ENCODE data around the gene MRTFA.
"Not testable (repeated sequence)": the region's sequence is repeated elsewhere in the genome, so short reads cannot be mapped to it uniquely, and the experiment has no call there.

MRTFA gene

DNA sequence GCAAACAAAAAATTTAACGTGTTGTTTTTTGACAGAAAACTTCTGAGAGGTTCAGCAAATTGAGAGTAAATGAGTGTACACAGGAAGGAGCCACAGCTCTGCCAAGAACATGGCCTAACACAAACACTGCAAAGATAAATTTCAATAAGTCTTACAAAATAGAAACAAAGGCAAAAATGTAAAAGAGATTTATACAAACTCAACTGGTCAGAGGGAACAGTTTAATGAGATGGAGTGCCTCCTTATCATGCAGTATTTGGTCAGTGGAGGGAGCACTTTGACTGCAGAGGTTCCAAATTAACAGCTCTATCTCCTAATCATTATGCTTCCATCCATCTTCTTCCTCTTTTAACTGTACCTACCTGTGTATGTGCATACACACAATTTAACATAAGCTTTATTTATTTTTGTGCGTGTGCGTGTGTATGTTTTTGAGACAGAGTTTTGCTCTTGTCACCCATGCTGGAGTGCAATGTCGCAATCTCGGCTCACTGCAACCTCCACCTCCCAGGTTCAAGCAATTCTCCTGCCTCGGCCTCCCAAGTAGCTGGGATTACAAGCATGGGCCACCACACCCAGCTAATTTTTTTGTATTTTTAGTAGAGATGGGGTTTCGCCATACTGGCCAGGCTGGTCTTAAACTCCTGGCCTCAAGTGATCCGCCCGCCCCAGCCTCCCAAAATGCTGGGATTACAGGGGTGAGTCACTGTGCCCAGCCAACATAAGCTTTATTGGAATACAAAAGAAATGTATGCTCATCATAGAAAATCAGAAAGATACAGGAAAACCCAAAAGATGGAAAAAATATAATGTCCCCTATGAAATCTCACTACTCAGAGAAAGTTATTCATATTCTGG is 111.9 kb downstream of the MRTFA start:
- no peak for DNase-seq (ENCODE audit: low read depth, low spot score)

GRCh38 chr22:40522141-40522540 is 114.4 kb downstream of the MRTFA start:
- no peak for DNase-seq (ENCODE audit: low read depth, low spot score)

- DNase-seq (ENCODE audit: low read depth, low spot score): no peak
Measured at GRCh38 chr22:40521046-40521445, 115.5 kb downstream of the MRTFA start.

DNA sequence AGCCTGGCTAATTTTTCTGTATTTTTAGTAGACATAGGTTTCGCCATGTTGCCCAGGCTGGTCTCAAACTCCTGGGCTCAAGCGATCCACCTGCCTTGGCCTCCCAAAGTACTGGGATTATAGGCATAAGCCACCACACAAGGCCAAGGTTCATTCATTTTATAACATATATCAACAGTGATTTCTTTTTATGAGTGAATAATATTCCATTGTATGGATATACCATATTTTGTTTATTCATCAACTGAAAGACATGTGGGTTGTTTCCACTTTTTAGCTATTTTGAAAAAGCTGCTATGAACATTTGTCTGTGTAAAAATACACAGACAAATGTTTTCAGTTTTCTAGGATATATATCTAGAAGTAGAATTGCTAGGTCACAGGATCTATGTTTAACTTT is 116.0 kb downstream of the MRTFA start:
- DNase-seq (ENCODE audit: low read depth, low spot score): no peak

GRCh38 chr22:40519948-40520331 is 116.6 kb downstream of the MRTFA start:
- no peak for DNase-seq (ENCODE audit: low read depth, low spot score)

DNA sequence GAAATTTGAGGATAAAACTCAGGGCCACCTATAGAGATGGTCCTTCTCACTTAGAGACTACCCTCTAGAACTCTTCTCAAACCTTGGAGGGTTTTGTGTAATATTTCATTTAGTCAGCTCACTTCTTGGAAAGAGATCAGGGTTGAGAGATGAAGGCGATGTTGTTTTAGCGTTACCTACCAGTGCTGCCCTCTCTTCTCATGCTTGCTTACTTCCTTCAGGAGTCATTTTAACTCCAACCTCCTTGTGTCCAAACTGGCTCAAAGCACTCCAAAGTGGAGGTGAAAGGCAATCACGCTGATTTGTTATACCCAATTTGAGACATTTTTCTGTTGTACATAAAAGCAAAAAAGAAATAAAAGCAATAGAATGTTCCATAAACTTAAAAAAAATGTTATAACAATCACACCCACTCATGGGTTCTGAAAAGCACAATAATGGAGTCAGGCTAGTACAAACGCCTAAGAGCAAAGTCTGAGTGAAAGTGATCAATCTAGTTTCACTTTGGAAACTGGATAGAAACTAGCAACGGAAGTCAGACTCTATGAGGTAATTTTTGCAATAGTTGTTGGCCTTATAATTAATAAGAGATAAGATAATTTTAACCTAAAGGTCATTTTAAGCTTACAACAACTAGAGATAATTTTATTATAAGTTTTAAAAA is 117.1 kb downstream of the MRTFA start:
- no peak for DNase-seq (ENCODE audit: low read depth, low spot score)

- DNase-seq (ENCODE audit: low read depth, low spot score): no peak
Measured at GRCh38 chr22:40518840-40519239, 117.7 kb downstream of the MRTFA start.

GRCh38 chr22:40517631-40518030 is 118.9 kb downstream of the MRTFA start:
- peak; percentile 48 for DNase-seq (ENCODE audit: low read depth, low spot score)

DNA sequence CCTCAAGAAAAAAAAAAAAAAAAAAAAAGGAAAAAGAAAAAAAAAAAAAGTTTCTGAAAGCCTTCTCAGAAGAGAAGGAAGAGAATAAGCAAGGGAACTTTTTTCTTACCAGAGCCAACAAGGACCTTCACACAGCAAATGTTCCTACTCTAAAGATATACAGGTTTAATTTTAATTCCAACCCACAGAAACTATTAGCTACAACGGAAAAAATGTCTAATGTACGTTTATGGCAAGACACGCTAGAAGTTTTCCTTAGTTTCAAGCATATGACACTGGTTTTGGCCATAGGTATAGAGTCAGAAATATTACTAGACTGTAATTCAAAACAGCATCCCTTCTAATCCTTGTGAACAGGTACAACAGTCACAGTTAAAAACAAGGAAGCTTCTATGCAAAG is 120.1 kb downstream of the MRTFA start:
- DNase-seq (ENCODE audit: low read depth, low spot score): no peak

DNA sequence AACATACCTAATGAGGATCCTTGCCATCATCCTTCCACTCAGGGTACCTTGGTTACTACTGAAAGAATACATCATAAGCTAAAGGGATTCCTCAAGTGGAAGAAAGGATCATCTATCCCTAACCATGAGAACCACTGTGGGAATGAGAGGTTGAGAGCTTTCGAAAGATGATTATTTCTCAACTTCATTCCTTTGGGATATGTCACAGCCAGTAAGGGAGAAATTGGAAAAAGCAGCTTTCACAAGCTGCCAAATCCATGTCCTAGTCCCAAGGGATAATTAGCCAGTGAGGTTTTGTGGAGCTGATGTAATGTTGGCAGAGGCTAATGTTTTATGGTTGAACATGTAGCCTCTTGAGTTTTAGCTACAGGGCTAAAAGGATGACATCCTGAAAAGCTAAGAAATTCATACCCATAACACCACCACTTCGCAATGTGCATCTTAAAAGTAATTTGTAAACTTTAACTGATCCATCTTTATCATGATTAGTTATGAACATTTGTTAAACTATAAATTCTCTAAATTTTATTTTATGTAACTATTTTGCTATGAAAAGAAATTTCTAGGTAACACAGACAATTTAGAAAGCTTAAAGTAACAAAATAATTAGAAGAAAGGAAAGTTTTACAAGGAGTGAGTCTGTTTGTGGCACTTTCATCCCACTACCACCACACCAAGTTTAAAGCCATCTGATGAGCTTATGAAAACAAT is 123.9 kb downstream of the MRTFA start:
- peak; percentile 97 for DNase-seq (ENCODE audit: low read depth, low spot score)

DNA sequence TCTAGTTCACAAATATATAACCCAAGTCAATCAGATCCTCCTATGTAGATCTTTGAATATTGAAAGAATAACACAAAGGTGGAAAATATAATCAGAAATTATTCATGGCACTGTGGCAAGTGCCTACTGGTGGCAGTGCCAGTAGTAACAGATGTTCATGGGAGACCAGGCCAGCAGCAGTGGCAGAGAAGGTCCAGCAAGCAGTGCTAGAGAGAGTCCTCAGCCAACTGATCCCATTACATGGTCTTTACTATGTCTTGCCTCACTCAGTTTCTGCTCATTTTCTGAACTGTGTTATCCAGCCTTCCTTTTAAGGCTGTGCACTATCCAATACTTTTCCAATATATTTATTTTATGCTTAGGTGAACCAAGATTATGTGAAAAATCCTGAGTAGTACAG is 124.9 kb downstream of the MRTFA start:
- no peak for DNase-seq (ENCODE audit: low read depth, low spot score)

DNA sequence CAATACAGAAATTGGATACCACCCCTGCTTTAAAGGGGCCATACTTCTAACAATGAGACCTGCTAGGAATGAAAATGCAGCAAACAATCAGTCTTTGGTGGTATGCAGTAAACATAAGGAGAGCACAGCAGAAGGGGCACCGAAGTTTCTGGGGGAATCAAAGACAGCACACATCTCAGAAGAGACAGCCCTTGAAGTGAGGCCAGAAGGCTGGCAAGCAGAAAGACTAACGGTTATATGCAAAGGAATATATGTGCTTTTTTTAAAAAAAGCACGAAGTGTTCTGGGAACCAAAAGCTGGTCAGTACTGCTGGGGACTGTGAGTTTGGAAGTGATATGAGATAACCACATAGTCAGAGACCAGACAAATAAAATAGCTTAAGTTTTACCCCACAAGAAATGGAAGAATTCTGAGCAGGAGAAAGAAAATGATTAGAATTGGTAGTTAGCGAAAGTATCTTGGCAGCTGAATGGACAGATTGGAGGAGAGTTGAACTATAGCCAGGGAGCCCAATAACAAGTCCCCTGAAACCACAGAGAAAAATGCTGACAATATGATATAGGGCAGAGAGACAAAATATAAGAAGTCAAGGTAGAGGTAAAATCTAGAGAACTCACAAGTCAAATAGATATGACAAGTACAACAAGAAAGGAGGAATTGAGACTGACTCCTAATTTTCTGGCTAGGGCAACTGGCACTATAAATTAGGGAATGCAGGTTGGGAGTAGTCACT is 125.7 kb downstream of the MRTFA start:
- no peak for DNase-seq (ENCODE audit: low read depth, low spot score)

DNA sequence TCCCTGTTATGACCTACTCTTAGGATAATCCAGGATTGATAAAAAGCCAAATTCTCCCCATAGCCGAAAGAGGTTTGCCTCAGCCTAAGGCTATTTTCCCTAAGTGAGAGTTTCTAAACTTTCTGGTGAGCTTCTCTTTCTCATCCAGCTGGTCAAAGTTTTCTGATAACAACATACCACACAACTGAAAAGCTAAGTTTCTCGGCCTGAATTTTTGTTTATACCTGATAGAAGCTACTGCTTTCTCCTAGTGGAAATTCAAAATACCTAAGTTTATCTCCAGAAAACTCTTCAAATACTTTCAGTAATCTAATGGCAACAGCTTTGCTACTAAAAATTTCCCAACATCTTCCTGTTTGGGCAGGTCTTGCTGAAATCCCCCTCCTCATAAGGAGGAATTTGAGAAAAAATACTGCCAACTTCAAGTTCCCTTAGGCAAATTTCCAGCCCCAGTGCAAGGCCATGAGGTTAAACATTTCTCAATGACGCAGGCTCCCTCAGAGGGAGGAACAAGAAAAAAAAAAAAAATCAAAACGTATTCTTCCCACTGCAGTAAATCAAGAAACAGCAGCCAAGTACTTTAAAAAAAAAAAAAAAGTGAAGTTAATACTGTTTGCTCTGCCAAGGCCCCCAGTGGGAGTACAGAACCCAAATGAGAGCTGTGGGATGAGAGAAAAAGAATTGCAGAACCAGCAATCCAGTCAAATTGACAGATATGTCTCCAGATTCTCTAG is 127.0 kb downstream of the MRTFA start:
- peak; percentile 91 for DNase-seq (ENCODE audit: low read depth, low spot score)

GRCh38 chr22:40508046-40508445 is 128.5 kb downstream of the MRTFA start:
- not testable (repeated sequence) for DNase-seq (ENCODE audit: low read depth, low spot score)

DNA sequence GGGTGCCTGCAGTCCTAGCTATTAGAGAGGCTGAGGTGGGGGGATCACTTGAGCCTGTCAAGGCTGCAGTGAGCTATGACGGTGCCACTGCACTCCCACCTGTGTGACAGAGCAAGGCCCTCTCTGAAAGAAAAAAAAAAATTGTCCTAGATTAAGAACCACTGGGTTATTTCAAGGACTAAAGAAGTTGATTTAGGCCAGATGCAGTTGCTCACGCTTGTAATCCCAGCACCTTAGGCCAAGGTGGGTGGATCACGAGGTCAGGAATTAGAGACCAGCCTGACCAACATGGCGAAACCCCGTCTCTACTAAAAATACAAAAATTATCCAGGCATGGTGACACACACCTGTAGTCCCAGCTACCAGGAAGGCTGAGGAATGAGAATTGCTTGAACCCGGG is 129.0 kb downstream of the MRTFA start:
- DNase-seq (ENCODE audit: low read depth, low spot score): no peak

GRCh38 chr22:40506762-40507161 is 129.8 kb downstream of the MRTFA start:
- no peak for DNase-seq (ENCODE audit: low read depth, low spot score)

DNA sequence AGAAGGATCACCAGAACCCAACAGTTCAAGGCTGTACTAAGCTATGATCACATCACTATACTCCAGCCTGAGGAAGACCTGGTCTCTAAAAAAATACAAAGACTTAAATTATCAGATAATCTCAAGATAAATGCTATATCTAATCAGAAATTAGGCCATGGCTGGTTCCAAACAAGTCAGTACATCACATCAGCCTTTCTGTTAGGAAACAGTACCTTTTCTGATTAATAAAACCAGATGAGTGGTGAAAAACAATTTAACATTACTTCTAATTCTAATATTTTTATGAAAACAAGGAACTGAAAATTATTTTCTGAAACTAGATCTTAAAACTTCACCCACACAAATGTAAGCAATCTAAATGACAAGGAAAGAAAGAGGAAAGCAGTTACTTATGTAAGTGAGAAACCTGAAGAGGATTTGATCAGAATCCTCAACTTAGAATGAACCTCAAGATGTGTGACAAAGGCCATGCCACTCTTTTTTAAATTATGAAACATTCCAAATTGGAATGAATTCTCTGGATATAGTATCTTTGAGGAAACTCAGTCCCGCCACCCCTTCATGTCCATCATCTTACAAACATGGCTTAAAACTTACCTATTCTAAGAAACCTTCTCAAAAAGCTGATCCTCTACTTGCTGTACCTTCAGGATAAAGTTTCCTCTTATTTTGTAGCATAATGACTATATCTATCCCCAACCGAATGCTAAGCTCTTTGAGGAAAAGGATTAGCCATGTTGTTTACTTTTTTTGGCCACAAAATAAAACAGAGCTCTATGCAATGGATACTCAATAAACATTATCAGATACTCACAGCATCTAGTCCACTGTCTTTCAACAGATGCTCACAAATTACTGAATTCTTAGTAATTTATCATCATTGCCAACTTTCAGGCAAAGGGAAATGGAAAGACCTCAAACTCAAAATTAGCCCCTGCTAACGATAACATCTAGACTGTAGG is 132.0 kb downstream of the MRTFA start:
- DNase-seq (ENCODE audit: low read depth, low spot score): no peak

GRCh38 chr22:40502919-40503318 is 133.6 kb downstream of the MRTFA start:
- DNase-seq (ENCODE audit: low read depth, low spot score): no peak

DNA sequence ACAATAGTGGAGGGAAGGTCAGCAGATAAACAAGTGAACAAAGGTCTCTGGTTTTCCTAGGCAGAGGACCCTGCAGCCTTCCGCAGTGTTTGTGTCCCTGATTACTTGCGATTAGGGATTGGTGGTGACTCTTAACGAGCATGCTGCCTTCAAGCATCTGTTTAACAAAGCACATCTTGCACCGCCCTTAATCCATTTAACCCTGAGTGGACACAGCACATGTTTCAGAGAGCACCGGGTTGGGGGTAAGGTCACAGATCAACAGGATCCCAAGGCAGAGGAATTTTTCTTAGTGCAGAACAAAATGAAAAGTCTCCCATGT is 136.1 kb downstream of the MRTFA start:
- DNase-seq (ENCODE audit: low read depth, low spot score): not testable (repeated sequence)

- DNase-seq (ENCODE audit: low read depth, low spot score): peak; percentile 93
Measured at GRCh38 chr22:40499209-40499623, 137.3 kb downstream of the MRTFA start.

All from astrocyte of the hippocampus (primary cell).